DMS79 treated with DMSO at 0.1 percent for 48 hours (cell line): ENCODE data around the gene TGIF2.
"Not testable (repeated sequence)": the region's sequence is repeated elsewhere in the genome, so short reads cannot be mapped to it uniquely, and the experiment has no call there.

Experiments used
- DNase-seq: peaks from one replicate; lab custom pipeline; 2025; lab: John Stamatoyannopoulos, UW

The TGIF2 gene

GRCh38 chr20:36579996-36580545, 6.7 kb downstream of the TGIF2 start:
- DNase-seq = no peak

GRCh38 chr20:36582322-36582721, 8.9 kb downstream of the TGIF2 start:
- no peak for DNase-seq

- DNase-seq = no peak
Measured at GRCh38 chr20:36582821-36583220, 9.4 kb downstream of the TGIF2 start.

- no peak for DNase-seq
Measured at GRCh38 chr20:36584018-36584481, 10.7 kb downstream of the TGIF2 start.

GRCh38 chr20:36585410-36586125, 12.2 kb downstream of the TGIF2 start:
- DNase-seq = peak; percentile 40

GRCh38 chr20:36587388-36588070, 14.1 kb downstream of the TGIF2 start:
- DNase-seq = no peak

GRCh38 chr20:36591281-36591680, 17.9 kb downstream of the TGIF2 start:
- no peak for DNase-seq

GRCh38 chr20:36591854-36592641, 18.7 kb downstream of the TGIF2 start:
- DNase-seq = no peak

GRCh38 chr20:36593347-36593929, 20.0 kb downstream of the TGIF2 start:
- DNase-seq = no peak

- no peak for DNase-seq
Measured at GRCh38 chr20:36599912-36600345, 26.5 kb downstream of the TGIF2 start.

- DNase-seq = no peak
Measured at GRCh38 chr20:36601540-36601939, 28.1 kb downstream of the TGIF2 start.

- no peak for DNase-seq
Measured at GRCh38 chr20:36604952-36605398, 31.6 kb downstream of the TGIF2 start.

- DNase-seq = peak; percentile 95
Measured at GRCh38 chr20:36605399-36606157, 32.2 kb downstream of the TGIF2 start, which contains the start of gene RAB5IF. Gene RAB5IF (plus strand): TSS chr20:36605779. CDS start chr20:36605952, 173 bp downstream.

GRCh38 chr20:36606158-36607066, 33.0 kb downstream of the TGIF2 start:
- DNase-seq = no peak

GRCh38 chr20:36607586-36608387, 34.4 kb downstream of the TGIF2 start:
- no peak for DNase-seq

GRCh38 chr20:36608388-36608728, 35.0 kb downstream of the TGIF2 start:
- DNase-seq = not testable (repeated sequence)

- no peak for DNase-seq
Measured at GRCh38 chr20:36611625-36612024, 38.2 kb downstream of the TGIF2 start.

- peak; percentile 22 for DNase-seq
Measured at GRCh38 chr20:36613974-36614373, 40.6 kb downstream of the TGIF2 start.
